ENCODE data around the gene ADI1. TPM values are rescaled to one million over a fixed set of nuclear protein-coding genes. Genes with fewer than 3 reads are reported as not detected.
A peak's percentile ranks its signal among the peaks of the same experiment; 100 is the strongest.

Gene ADI1
- total and polyA plus RNA-seq, 10 donors = 31.8 to 106 (median 55.4) TPM

DNA sequence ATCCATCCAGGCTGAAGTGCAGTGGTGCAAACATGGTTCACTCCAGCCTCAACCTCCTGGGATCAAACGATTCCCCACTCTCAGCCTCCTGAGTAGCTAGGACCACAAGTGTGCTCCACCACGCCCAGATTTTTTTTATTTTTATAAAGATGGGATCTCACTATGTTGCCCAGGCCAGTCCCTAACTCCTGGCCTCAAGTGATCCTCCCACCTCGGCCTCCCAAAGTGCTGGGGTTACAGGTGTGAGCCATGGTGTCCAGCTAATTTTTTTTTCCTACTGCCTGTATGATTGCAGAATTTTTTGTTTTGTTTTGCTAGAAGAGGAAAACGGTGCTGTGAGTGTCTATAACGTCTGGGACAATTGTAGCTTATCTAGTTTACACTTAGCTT, 38.3 kb downstream of the ADI1 start:
- no peaks in the 10 kb centered on the region for H3K27me3 ChIP-seq (replicated peaks in 1 of 7)
- 90 to 94% (median 94%) methylated on average over 5 of the region's 5 CpGs for WGBS, 5 donors
- intact Hi-C loops (cut with DNase I; ENCODE audit: low total_unique reads) = no loop called here
- H3K4me1 ChIP-seq = peaks cover 0 to 5% (median 0%) of the 10 kb centered on the region in 6 donors
- DNase-seq = peak; percentile 0
- H3K36me3 ChIP-seq = peaks cover 0 to 95% (median 34%) of the 10 kb centered on the region in 6 donors
- TF ChIP-seq, protein P1, sequence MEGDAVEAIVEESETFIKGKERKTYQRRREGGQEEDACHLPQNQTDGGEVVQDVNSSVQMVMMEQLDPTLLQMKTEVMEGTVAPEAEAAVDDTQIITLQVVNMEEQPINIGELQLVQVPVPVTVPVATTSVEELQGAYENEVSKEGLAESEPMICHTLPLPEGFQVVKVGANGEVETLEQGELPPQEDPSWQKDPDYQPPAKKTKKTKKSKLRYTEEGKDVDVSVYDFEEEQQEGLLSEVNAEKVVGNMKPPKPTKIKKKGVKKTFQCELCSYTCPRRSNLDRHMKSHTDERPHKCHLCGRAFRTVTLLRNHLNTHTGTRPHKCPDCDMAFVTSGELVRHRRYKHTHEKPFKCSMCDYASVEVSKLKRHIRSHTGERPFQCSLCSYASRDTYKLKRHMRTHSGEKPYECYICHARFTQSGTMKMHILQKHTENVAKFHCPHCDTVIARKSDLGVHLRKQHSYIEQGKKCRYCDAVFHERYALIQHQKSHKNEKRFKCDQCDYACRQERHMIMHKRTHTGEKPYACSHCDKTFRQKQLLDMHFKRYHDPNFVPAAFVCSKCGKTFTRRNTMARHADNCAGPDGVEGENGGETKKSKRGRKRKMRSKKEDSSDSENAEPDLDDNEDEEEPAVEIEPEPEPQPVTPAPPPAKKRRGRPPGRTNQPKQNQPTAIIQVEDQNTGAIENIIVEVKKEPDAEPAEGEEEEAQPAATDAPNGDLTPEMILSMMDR (IDR thresholded peaks at IDR 0.05 in 8 of 11, conservative IDR thresholded peaks at IDR 0.05 in 3 of 11) = no peak
- no peak for TF ChIP-seq POLR2AphosphoS5 (IDR thresholded peaks at IDR 0.05)
- TF ChIP-seq POLR2A (IDR thresholded peaks at IDR 0.05) = no peak
- no peak overlapping the region for H3K4me3 ChIP-seq
- H3K27ac ChIP-seq = peak overlapping the region in 1 of 8 donors; percentile 25
- no peaks in the 10 kb centered on the region for H3K9me3 ChIP-seq

DNA sequence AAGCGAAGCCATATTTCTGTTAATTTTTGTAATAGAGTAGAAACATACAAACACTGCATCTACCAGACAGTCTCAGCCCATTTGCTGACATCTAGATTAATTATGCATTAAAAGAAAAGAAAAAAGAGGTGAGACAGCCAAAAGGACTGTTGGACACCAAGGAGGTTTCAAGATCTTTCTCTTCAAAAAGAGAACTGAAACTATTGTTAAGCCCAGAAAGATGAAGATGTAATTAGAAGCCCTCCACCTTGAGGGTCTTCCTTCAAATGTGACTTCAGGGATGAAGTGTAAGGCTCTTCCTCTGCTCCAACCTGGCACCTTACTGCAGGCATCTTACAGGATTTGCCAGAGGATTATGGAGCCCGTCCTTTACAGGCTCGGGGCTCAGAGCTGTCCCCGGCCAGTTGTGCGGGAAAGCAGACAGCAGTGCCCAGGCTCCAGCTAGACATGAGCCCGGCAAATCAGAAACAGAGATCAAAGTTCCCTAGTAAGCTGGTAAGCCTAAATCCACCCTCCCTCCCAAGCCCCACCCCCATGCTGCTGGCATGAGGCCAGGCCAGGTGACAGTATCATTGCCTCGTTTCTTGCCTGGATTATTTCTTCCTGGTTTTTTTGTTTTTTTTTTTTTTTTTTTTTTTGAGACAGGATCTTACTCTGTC, 38.9 kb downstream of the ADI1 start:
- Histone ChIP-seq H3K27me3 (replicated peaks in 1 of 7) (no peaks in the 10 kb centered on the region), H3K4me1 (peaks cover 0 to 5% (median 0%) of the 10 kb centered on the region in 6 donors), H3K27ac (peak overlapping the region in 1 of 8 donors; percentile 25), H3K4me3 (no peak overlapping the region), H3K36me3 (peaks cover 0 to 95% (median 36%) of the 10 kb centered on the region in 6 donors), H3K9me3 (no peaks in the 10 kb centered on the region)
- 65 to 82% (median 68%) methylated on average over 7 of the region's 7 CpGs for WGBS, 5 donors
- TF ChIP-seq, protein P1 (IDR thresholded peaks at IDR 0.05 in 8 of 11, conservative IDR thresholded peaks at IDR 0.05 in 3 of 11) = no peak
- TF ChIP-seq POLR2AphosphoS5 (IDR thresholded peaks at IDR 0.05) = no peak
- no peak for TF ChIP-seq POLR2A (IDR thresholded peaks at IDR 0.05)
- DNase-seq = peak; percentile 54
- intact Hi-C loops (cut with DNase I; ENCODE audit: low total_unique reads) = no loop called here

DNA sequence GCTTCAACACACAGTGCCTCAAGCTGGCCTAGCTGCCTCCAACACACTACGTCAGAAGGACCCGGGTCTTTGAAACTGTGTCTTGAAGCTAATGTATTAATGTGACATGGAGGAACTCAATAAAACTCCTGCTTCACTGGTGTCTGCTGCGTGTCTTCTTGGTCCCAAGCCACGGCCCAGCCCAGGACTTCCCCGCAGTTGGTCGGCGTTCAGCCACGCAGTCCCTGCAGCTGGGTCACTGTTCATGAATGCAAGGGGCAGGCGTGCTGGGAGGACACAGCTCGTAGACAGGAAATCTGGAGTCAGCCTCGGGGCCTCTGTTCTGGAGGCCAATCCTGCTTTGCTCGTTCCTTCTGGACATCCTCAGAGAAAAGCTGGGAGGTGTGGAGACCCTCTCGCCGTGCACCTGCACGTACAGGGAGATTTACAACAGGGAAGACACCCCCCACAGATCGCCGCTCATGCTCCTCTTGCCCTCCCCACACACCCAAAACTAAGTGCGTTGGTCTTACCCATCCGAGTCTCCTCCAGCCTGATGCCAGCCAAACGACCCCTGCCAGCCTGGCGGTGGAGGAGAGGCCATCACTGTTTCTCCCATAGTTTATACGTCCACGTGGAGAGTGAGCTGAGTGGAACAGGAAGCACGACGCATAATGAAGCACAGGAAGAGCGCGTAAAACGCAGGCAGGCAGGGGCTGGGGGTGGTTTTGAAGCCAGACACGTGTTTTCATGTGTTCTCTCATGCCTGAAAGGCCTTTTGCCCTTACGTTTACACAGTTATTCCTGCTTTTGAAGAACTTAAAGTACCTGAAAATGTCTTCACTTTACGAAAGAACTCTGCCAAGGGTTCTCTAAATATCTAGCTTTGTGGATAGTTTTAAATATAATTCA, 39.7 kb downstream of the ADI1 start:
- intact Hi-C loops (cut with DNase I; ENCODE audit: low total_unique reads) = no loop called here
- no peaks in the 10 kb centered on the region for H3K27me3 ChIP-seq (replicated peaks in 1 of 7)
- peaks cover 0 to 98% (median 36%) of the 10 kb centered on the region in 6 donors for H3K36me3 ChIP-seq
- DNase-seq = peak; percentile 71
- WGBS, 5 donors = 80 to 85% (median 81%) methylated on average over 31 of the region's 31 CpGs
- no peaks in the 10 kb centered on the region for H3K9me3 ChIP-seq
- H3K4me1 ChIP-seq = peaks cover 0 to 5% (median 0%) of the 10 kb centered on the region in 6 donors
- no peak for TF ChIP-seq POLR2AphosphoS5 (IDR thresholded peaks at IDR 0.05)
- TF ChIP-seq, protein P1 (IDR thresholded peaks at IDR 0.05 in 8 of 11, conservative IDR thresholded peaks at IDR 0.05 in 3 of 11) = no peak
- no peak for TF ChIP-seq POLR2A (IDR thresholded peaks at IDR 0.05)
- H3K4me3 ChIP-seq = no peak overlapping the region
- peak overlapping the region in 1 of 8 donors; percentile 26 for H3K27ac ChIP-seq

Measured in spleen (tissue), 11 donors.